Memory B cell (primary cell): ENCODE data around the gene FALEC.

Source experiments
- ATAC-seq: fragments of 150-1000 bp; cut with Tn5 transposase; 2 replicates; pipeline ENCODE4 v1.10.0; 2021; ENCODE audit warnings: low read depth, mild to moderate bottlenecking, moderate library complexity
- DNase-seq, 2 donors: peaks; one replicate each; pipeline ENCODE4 v3.0.0; 2022; ENCODE audit warnings: low spot score in 2 of 2
- H3K27ac Mint-ChIP-seq: one replicate; pipeline ENCODE4 v1.8.0; 2022; ENCODE audit warnings: mild to moderate bottlenecking, moderate library complexity, mixed read lengths
- H3K27me3 Mint-ChIP-seq: one replicate; pipeline ENCODE4 v1.8.0; 2022; ENCODE audit warnings: mixed read lengths
- H3K36me3 Mint-ChIP-seq: one replicate; pipeline ENCODE4 v1.8.0; 2022; ENCODE audit warnings: mild to moderate bottlenecking, mixed read lengths
- H3K4me1 Mint-ChIP-seq: one replicate; pipeline ENCODE4 v1.8.0; 2022; ENCODE audit warnings: mixed read lengths
- H3K4me3 Mint-ChIP-seq: one replicate; pipeline ENCODE4 v1.8.0; 2022; ENCODE audit warnings: mild to moderate bottlenecking, moderate library complexity, mixed read lengths
- H3K9me3 Mint-ChIP-seq: one replicate; pipeline ENCODE4 v1.8.0; 2022; ENCODE audit warnings: mixed read lengths

Gene FALEC

GRCh38 chr1:150521196-150521968, 5.8 kb downstream of the FALEC start:
- H3K36me3 Mint-ChIP-seq: no peaks in the 10 kb centered on the region
- ATAC-seq: no peak
- no peak for DNase-seq
- H3K27me3 Mint-ChIP-seq: no peaks in the 10 kb centered on the region
- no peaks in the 10 kb centered on the region for H3K9me3 Mint-ChIP-seq
- no peak overlapping the region for H3K4me3 Mint-ChIP-seq
- no peak overlapping the region for H3K27ac Mint-ChIP-seq
- H3K4me1 Mint-ChIP-seq: peaks cover 11% of the 10 kb centered on the region

- DNase-seq (no peak), ATAC-seq (no peak)
- H3K36me3 Mint-ChIP-seq: no peaks in the 10 kb centered on the region
- no peaks in the 10 kb centered on the region for H3K9me3 Mint-ChIP-seq
- no peak overlapping the region for H3K27ac Mint-ChIP-seq
- no peak overlapping the region for H3K4me3 Mint-ChIP-seq
- H3K4me1 Mint-ChIP-seq: no peaks in the 10 kb centered on the region
- H3K27me3 Mint-ChIP-seq: no peaks in the 10 kb centered on the region
These were observed 9.8 kb downstream of the FALEC start for GRCh38 chr1:150525348-150525747.

GRCh38 chr1:150528196-150528595, 12.6 kb downstream of the FALEC start:
- DNase-seq (no peak), ATAC-seq (no peak)
- H3K27me3 Mint-ChIP-seq: no peaks in the 10 kb centered on the region
- no peaks in the 10 kb centered on the region for H3K9me3 Mint-ChIP-seq
- H3K4me3 Mint-ChIP-seq: no peak overlapping the region
- H3K36me3 Mint-ChIP-seq: no peaks in the 10 kb centered on the region
- H3K27ac Mint-ChIP-seq: no peak overlapping the region
- peaks cover 4% of the 10 kb centered on the region for H3K4me1 Mint-ChIP-seq

- no peaks in the 10 kb centered on the region for H3K9me3 Mint-ChIP-seq
- no peak for DNase-seq
- H3K36me3 Mint-ChIP-seq: no peaks in the 10 kb centered on the region
- H3K27ac Mint-ChIP-seq: no peak overlapping the region
- no peak overlapping the region for H3K4me3 Mint-ChIP-seq
- no peak for ATAC-seq
- H3K4me1 Mint-ChIP-seq: peaks cover 4% of the 10 kb centered on the region
- peaks cover 2% of the 10 kb centered on the region for H3K27me3 Mint-ChIP-seq
These were observed 13.5 kb downstream of the FALEC start for GRCh38 chr1:150529017-150529416.

DNA sequence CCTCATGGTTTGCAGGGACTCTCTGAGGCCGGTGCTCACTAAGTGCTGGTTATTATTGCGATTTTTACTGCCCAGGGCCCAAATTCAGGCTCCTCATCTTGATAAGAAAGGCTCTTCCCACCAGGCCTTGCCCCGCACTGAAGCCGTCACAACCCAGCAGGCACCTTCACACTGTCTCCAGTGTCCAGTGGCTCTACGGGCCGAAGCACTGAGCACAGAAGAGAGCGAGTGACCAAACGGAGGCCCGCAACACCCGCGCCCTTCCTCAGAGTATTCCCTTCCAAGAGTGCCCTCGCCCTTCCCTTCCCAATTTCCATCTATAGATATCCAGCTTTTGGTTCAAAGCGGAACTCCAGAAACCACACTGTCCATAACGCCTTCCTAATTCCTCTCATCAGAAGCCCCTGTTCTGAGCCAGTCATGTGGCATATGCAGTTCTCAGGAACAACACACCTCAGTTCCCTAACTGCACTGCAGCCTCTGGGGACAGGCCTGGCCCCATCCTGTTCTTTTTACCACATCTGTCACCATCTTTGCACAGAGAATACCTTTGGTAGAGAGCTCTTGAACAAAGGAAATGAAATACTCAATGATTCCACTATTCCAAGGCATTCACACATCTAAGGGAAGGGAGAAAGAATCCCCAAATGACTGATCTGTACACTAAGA, 15.1 kb downstream of the FALEC start:
- Mint-ChIP-seq H3K27me3 (peaks cover 2% of the 10 kb centered on the region), H3K9me3 (no peaks in the 10 kb centered on the region), H3K4me1 (peaks cover 4% of the 10 kb centered on the region), H3K36me3 (no peaks in the 10 kb centered on the region), H3K4me3 (no peak overlapping the region), H3K27ac (no peak overlapping the region)
- DNase-seq (no peak), ATAC-seq (no peak)

- ATAC-seq (no peak), DNase-seq (no peak)
- no peak overlapping the region for H3K4me3 Mint-ChIP-seq
- peaks cover 4% of the 10 kb centered on the region for H3K4me1 Mint-ChIP-seq
- H3K9me3 Mint-ChIP-seq: no peaks in the 10 kb centered on the region
- no peaks in the 10 kb centered on the region for H3K36me3 Mint-ChIP-seq
- peaks cover 4% of the 10 kb centered on the region for H3K27me3 Mint-ChIP-seq
- no peak overlapping the region for H3K27ac Mint-ChIP-seq
These were observed 17.3 kb downstream of the FALEC start for GRCh38 chr1:150532860-150533259.

DNA sequence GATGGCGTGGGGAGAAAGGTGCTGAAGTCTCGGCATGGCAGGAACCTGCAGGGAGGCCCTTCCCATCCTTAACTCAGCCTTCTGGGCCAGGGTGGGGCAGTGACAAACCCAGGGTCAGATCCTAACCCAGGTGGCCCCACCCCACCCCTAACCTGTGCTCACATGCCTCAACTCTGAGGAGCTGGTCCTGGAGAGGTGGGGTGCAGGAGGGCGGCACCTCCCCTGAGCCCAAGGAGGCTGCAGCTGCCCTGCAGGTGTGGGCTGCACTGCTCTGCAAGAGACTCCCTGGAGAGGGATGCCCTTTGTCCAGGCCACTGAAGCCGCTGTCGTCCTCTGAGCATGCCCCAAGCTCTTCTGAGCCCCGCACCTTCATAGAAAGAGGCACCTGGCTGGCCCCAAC, 18.4 kb downstream of the FALEC start:
- H3K36me3 Mint-ChIP-seq: no peaks in the 10 kb centered on the region

GRCh38 chr1:150535511-150536287, 20.1 kb downstream of the FALEC start:
- no peak for ATAC-seq
- Mint-ChIP-seq H3K4me3 (no peak overlapping the region), H3K27me3 (peaks cover 8% of the 10 kb centered on the region), H3K4me1 (peaks cover 4% of the 10 kb centered on the region), H3K9me3 (no peaks in the 10 kb centered on the region), H3K36me3 (no peaks in the 10 kb centered on the region), H3K27ac (no peak overlapping the region)
- DNase-seq: no peak

More for the DNA sequence above, 18.4 kb downstream of the FALEC start:
- no peak overlapping the region for H3K4me3 Mint-ChIP-seq
- no peak for DNase-seq
- H3K27me3 Mint-ChIP-seq: peaks cover 4% of the 10 kb centered on the region
- H3K27ac Mint-ChIP-seq: no peak overlapping the region
- ATAC-seq: no peak
- H3K9me3 Mint-ChIP-seq: no peaks in the 10 kb centered on the region
- peaks cover 4% of the 10 kb centered on the region for H3K4me1 Mint-ChIP-seq

DNA sequence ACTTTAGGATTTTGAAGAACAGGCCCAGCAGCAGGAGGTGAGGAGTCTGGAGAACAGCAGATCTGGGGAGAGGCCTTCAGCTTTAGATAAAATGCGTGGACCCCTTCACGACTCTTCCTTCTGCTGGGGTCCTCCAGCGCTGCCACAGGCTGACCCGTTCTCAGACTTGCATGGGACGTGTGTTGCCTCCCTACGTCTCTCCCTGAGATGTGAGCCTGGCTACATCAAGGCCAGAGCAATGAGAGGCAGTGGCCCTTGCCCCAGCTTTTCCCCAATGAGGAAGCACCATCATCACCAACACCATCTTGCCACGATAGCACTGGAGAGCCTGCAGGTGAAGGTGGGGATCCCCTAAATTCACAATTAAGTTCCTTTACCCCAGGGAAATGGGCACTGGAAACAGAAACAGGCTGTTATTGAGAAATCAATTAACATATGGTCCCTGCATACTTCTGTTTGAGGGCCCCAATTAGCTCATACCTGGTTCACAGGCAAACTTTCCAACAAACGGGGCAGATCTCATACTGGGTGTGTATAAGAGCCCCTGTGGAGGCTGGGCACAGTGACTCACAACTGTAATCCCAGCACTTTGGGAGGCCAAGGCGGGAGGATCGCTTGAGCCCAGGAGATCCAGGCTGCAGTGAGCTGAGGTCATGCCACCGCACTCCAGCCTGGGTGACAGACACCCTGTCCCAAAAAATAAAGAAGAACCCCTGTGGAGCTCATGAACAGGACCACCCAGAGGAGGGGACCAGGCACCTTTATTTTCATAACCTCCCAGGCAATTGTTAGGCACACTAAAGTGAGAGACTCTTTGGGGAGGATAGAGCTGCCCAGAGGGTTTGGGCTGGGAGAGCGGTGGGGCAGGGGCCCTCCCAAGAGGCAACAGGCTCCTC, 21.5 kb downstream of the FALEC start:
- Mint-ChIP-seq H3K4me1 (peaks cover 4% of the 10 kb centered on the region), H3K4me3 (no peak overlapping the region), H3K27ac (no peak overlapping the region), H3K9me3 (no peaks in the 10 kb centered on the region), H3K27me3 (peaks cover 8% of the 10 kb centered on the region), H3K36me3 (no peaks in the 10 kb centered on the region)
- ATAC-seq: no peak
- no peak for DNase-seq

- ATAC-seq (no peak), DNase-seq (no peak)
- H3K27me3 Mint-ChIP-seq: peaks cover 8% of the 10 kb centered on the region
- H3K36me3 Mint-ChIP-seq: no peaks in the 10 kb centered on the region
- no peaks in the 10 kb centered on the region for H3K4me1 Mint-ChIP-seq
- H3K4me3 Mint-ChIP-seq: no peak overlapping the region
- H3K27ac Mint-ChIP-seq: no peak overlapping the region
- H3K9me3 Mint-ChIP-seq: no peaks in the 10 kb centered on the region
These were observed 22.5 kb downstream of the FALEC start for GRCh38 chr1:150537732-150538684.

- no peak overlapping the region for H3K27ac Mint-ChIP-seq
These were observed 28.1 kb downstream of the FALEC start for GRCh38 chr1:150543500-150544143.

GRCh38 chr1:150544204-150544603, 28.7 kb downstream of the FALEC start:
- H3K4me3 Mint-ChIP-seq: no peak overlapping the region
- H3K36me3 Mint-ChIP-seq: no peaks in the 10 kb centered on the region
- no peak overlapping the region for H3K27ac Mint-ChIP-seq
- H3K9me3 Mint-ChIP-seq: no peaks in the 10 kb centered on the region
- peaks cover 10% of the 10 kb centered on the region for H3K27me3 Mint-ChIP-seq
- H3K4me1 Mint-ChIP-seq: peaks cover 3% of the 10 kb centered on the region
- DNase-seq: no peak
- no peak for ATAC-seq

More at GRCh38 chr1:150543500-150544143, 28.1 kb downstream of the FALEC start:
- no peaks in the 10 kb centered on the region for H3K9me3 Mint-ChIP-seq
- no peak overlapping the region for H3K4me3 Mint-ChIP-seq
- no peak for ATAC-seq
- DNase-seq: no peak
- no peaks in the 10 kb centered on the region for H3K36me3 Mint-ChIP-seq
- peaks cover 10% of the 10 kb centered on the region for H3K27me3 Mint-ChIP-seq
- peaks cover 3% of the 10 kb centered on the region for H3K4me1 Mint-ChIP-seq
